H9 (cell line): Measurements from ENCODE around the gene GHITM. TPM values are rescaled to one million over a fixed set of nuclear protein-coding genes. Genes with fewer than 3 reads are reported as not detected.

Source experiments
- DNase-seq: peaks from one replicate; pipeline ENCODE4 v3.0.0-alpha.2; 2017
- H2AFZ ChIP-seq: one replicate; pipeline ENCODE4 v1.6.1; 2013; ENCODE audit warnings: mild to moderate bottlenecking, low read length, control low read depth, moderate library complexity
- H2AK5ac ChIP-seq: 2 replicates; pipeline ENCODE4 v1.6.1; 2013; ENCODE audit warnings: low read length, control low read depth, mixed read lengths; ENCODE audit not compliant: insufficient read length
- H2BK120ac ChIP-seq: one replicate; pipeline ENCODE4 v1.6.1; 2013; ENCODE audit warnings: low read depth, mild to moderate bottlenecking, low read length, control low read depth, inconsistent platforms; ENCODE audit not compliant: poor library complexity, severe bottlenecking
- H2BK12ac ChIP-seq: 2 replicates; pipeline ENCODE4 v1.6.1; 2013; ENCODE audit warnings: low read length, control low read depth, mixed read lengths, low read depth; ENCODE audit not compliant: insufficient read length
- H2BK15ac ChIP-seq: 2 replicates; pipeline ENCODE4 v1.6.1; 2013; ENCODE audit warnings: low read depth, low read length, control low read depth
- H2BK20ac ChIP-seq: one replicate; pipeline ENCODE4 v1.6.1; 2013; ENCODE audit warnings: low read depth, mild to moderate bottlenecking, low read length, control low read depth, inconsistent platforms; ENCODE audit not compliant: poor library complexity, severe bottlenecking
- H2BK5ac ChIP-seq: 2 replicates; pipeline ENCODE4 v1.6.1; 2013; ENCODE audit warnings: low read length, control low read depth, mixed read lengths; ENCODE audit not compliant: insufficient read length
- H3K14ac ChIP-seq: 2 replicates; pipeline ENCODE4 v1.6.1; 2013; ENCODE audit warnings: low read length, control low read depth; ENCODE audit not compliant: insufficient read depth
- H3K18ac ChIP-seq: 2 replicates; pipeline ENCODE4 v1.6.1; 2013; ENCODE audit warnings: low read depth, mild to moderate bottlenecking, mixed read lengths, low read length, control low read depth; ENCODE audit not compliant: insufficient read length
- H3K23ac ChIP-seq: 2 replicates; pipeline ENCODE4 v1.6.1; 2013; ENCODE audit warnings: low read length, control low read depth, mixed read lengths, low read depth; ENCODE audit not compliant: insufficient read length
- H3K23me2 ChIP-seq: 2 replicates; pipeline ENCODE4 v1.6.1; 2013; ENCODE audit warnings: low read depth, mild to moderate bottlenecking, mixed read lengths, low read length, control low read depth; ENCODE audit not compliant: insufficient read length, poor library complexity, severe bottlenecking
- H3K27ac ChIP-seq: 2 replicates; pipeline ENCODE4 v1.5.1; 2013; ENCODE audit warnings: low read length, control low read depth, mixed read lengths, low read depth; ENCODE audit not compliant: insufficient read length
- H3K27me3 ChIP-seq: 2 replicates; pipeline ENCODE4 v1.6.1; 2013; ENCODE audit warnings: low read length, control low read depth, inconsistent platforms; ENCODE audit not compliant: insufficient read depth
- H3K4ac ChIP-seq: 2 replicates; pipeline ENCODE4 v1.6.1; 2013; ENCODE audit warnings: low read depth, mild to moderate bottlenecking, control low read depth, inconsistent platforms, low read length, moderate library complexity
- H3K4me1 ChIP-seq: 2 replicates; pipeline ENCODE4 v1.6.1; 2013; ENCODE audit warnings: low read length, control low read depth, inconsistent platforms; ENCODE audit not compliant: insufficient read depth
- H3K4me2 ChIP-seq: 2 replicates; pipeline ENCODE4 v1.6.1; 2013; ENCODE audit warnings: low read length, control low read depth, mixed read lengths; ENCODE audit not compliant: insufficient read length, insufficient read depth
- H3K56ac ChIP-seq: 2 replicates; pipeline ENCODE4 v1.6.1; 2013; ENCODE audit warnings: low read depth, mild to moderate bottlenecking, mixed read lengths, low read length, control low read depth; ENCODE audit not compliant: insufficient read length
- H3K79me1 ChIP-seq: 2 replicates; pipeline ENCODE4 v1.6.1; 2013; ENCODE audit warnings: low read depth, mild to moderate bottlenecking, moderate library complexity, low read length, control low read depth, inconsistent platforms; ENCODE audit not compliant: insufficient read depth, poor library complexity, severe bottlenecking
- H3K79me2 ChIP-seq: 2 replicates; pipeline ENCODE4 v1.6.1; 2013; ENCODE audit warnings: low read length, control low read depth, inconsistent platforms; ENCODE audit not compliant: insufficient read depth
- H3K9ac ChIP-seq: 2 replicates; pipeline ENCODE4 v1.6.1; 2013; ENCODE audit warnings: low read length, control low read depth, mixed read lengths; ENCODE audit not compliant: insufficient read length; ENCODE audit errors: extremely low read depth
- H3K9me3 ChIP-seq: one replicate; pipeline ENCODE4 v1.6.1; 2013; ENCODE audit warnings: low read depth, low read length, inconsistent platforms; ENCODE audit not compliant: control insufficient read depth
- H3T11ph ChIP-seq: one replicate; pipeline ENCODE4 v1.6.1; 2013; ENCODE audit warnings: mild to moderate bottlenecking, low read length, control low read depth, inconsistent platforms
- H4K20me1 ChIP-seq: one replicate; pipeline ENCODE4 v1.6.1; 2013; ENCODE audit not compliant: control insufficient read depth, insufficient read length, insufficient read depth
- H4K5ac ChIP-seq: 2 replicates; pipeline ENCODE4 v1.6.1; 2013; ENCODE audit warnings: low read depth, mild to moderate bottlenecking, mixed read lengths, low read length, control low read depth; ENCODE audit not compliant: insufficient read length
- H4K8ac ChIP-seq: replicated peaks from 2 replicates; pipeline ENCODE4 v1.6.1; 2013; ENCODE audit warnings: low read length, control low read depth, mixed read lengths, low read depth; ENCODE audit not compliant: insufficient read length
- H4K91ac ChIP-seq: 2 replicates; pipeline ENCODE4 v1.6.1; 2013; ENCODE audit warnings: low read depth, mild to moderate bottlenecking, moderate library complexity, mixed read lengths, low read length, control low read depth; ENCODE audit not compliant: insufficient read length
- H3K27ac Mint-ChIP-seq, 3 experiments: 2 replicates in 2 of 3; 3 replicates in 1 of 3; pipeline ENCODE4 v1.8.0; 2020 to 2021; ENCODE audit warnings: mixed read lengths in 3 of 3, mild to moderate bottlenecking in 1 of 3, moderate library complexity in 1 of 3
- H3K27me3 Mint-ChIP-seq: 2 replicates; pipeline ENCODE4 v1.8.0; 2021; ENCODE audit warnings: low read depth, mild to moderate bottlenecking, moderate library complexity, mixed read lengths
- H3K36me3 Mint-ChIP-seq, 3 experiments: 2 replicates in 2 of 3; 3 replicates in 1 of 3; pipeline ENCODE4 v1.8.0; 2020 to 2021; ENCODE audit warnings: low read depth in 3 of 3, mixed read lengths in 3 of 3; ENCODE audit not compliant: insufficient read depth in 1 of 3
- H3K4me1 Mint-ChIP-seq, 2 experiments: 2 replicates each; pipeline ENCODE4 v1.8.0; 2020; ENCODE audit warnings: mixed read lengths in 2 of 2
- H3K4me3 Mint-ChIP-seq, 2 experiments: 2 replicates in 1 of 2; 3 replicates in 1 of 2; pipeline ENCODE4 v1.8.0; 2020 to 2021; ENCODE audit warnings: mild to moderate bottlenecking in 2 of 2, mixed read lengths in 2 of 2, moderate library complexity in 1 of 2
- H3K9me3 Mint-ChIP-seq, 2 experiments: 2 replicates in 1 of 2; 3 replicates in 1 of 2; pipeline ENCODE4 v1.8.0; 2020; ENCODE audit warnings: mild to moderate bottlenecking in 2 of 2, mixed read lengths in 2 of 2, moderate library complexity in 1 of 2
- WGBS: extraction: QIAGEN DNeasy Blood & Tissue Kit; methylation state at CpG from one replicate; pipeline ENCODE4 v1.1.7; 2013; ENCODE audit warnings: missing lambda C conversion rate, low lambda C conversion rate, mixed read lengths; ENCODE audit not compliant: insufficient read length; ENCODE audit errors: extremely low coverage; 5-methylcytosine and 5-hydroxymethylcytosine counted together
- total RNA-seq: library from RNA; stranded (reverse); gene quantifications from 2 replicates; pipeline ENCODE4 v1.2.1, GENCODE V29; 2021
- TF ChIP-seq, protein P1 (sequence below): fragments of 200-600 bp; sonication (generic); conservative IDR thresholded peaks from 3 replicates; pipeline ENCODE4 v1.8.0; 2021; ENCODE audit warnings: antibody characterized with exemption, mild to moderate bottlenecking

Gene GHITM
- total RNA-seq, 1 experiment from 2014 or later = 95.6 TPM

GRCh38 chr10:84190621-84191020, 51.3 kb downstream of the GHITM start:
- H3K4ac ChIP-seq = no peak overlapping the region
- H3K27me3 Mint-ChIP-seq = peaks cover 50% of the 10 kb centered on the region
- H3K79me2 ChIP-seq = no peaks in the 10 kb centered on the region
- TF ChIP-seq, protein P1, sequence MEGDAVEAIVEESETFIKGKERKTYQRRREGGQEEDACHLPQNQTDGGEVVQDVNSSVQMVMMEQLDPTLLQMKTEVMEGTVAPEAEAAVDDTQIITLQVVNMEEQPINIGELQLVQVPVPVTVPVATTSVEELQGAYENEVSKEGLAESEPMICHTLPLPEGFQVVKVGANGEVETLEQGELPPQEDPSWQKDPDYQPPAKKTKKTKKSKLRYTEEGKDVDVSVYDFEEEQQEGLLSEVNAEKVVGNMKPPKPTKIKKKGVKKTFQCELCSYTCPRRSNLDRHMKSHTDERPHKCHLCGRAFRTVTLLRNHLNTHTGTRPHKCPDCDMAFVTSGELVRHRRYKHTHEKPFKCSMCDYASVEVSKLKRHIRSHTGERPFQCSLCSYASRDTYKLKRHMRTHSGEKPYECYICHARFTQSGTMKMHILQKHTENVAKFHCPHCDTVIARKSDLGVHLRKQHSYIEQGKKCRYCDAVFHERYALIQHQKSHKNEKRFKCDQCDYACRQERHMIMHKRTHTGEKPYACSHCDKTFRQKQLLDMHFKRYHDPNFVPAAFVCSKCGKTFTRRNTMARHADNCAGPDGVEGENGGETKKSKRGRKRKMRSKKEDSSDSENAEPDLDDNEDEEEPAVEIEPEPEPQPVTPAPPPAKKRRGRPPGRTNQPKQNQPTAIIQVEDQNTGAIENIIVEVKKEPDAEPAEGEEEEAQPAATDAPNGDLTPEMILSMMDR = no peak
- H3K4me2 ChIP-seq = no peak overlapping the region
- H4K8ac ChIP-seq = no peak overlapping the region
- H3K27ac ChIP-seq = no peak overlapping the region
- no peaks in the 10 kb centered on the region; the same call in 1 of the 2 replicates for H3K4me1 ChIP-seq
- no peak overlapping the region for H3K23ac ChIP-seq
- no peak overlapping the region for H2AFZ ChIP-seq
- H2AK5ac ChIP-seq = no peak overlapping the region
- H3K23me2 ChIP-seq = peaks cover 12% of the 10 kb centered on the region
- H3K14ac ChIP-seq = no peak overlapping the region
- no CpG with 5 or more reads among the region's 3 CpGs for WGBS
- H3K27ac Mint-ChIP-seq = no peak overlapping the region
- no peak overlapping the region for H3K18ac ChIP-seq
- H2BK20ac ChIP-seq = no peak overlapping the region
- no peak overlapping the region for H3K4me3 Mint-ChIP-seq
- H4K91ac ChIP-seq = no peak overlapping the region
- H4K20me1 ChIP-seq = no peaks in the 10 kb centered on the region
- no peak overlapping the region for H2BK120ac ChIP-seq
- no peak overlapping the region for H2BK5ac ChIP-seq
- DNase-seq = no peak
- H4K5ac ChIP-seq = no peak overlapping the region
- H3K79me1 ChIP-seq = no peaks in the 10 kb centered on the region
- no peaks in the 10 kb centered on the region for H3K9me3 ChIP-seq
- H3K9ac ChIP-seq = no peak overlapping the region
- no peak overlapping the region for H3K56ac ChIP-seq
- no peaks in the 10 kb centered on the region for H3K36me3 Mint-ChIP-seq
- H3K9me3 Mint-ChIP-seq = no peaks in the 10 kb centered on the region; a peak in 1 of 5 replicates
- no peak overlapping the region for H3T11ph ChIP-seq
- H2BK12ac ChIP-seq = no peak overlapping the region
- H2BK15ac ChIP-seq = no peak overlapping the region
- H3K27me3 ChIP-seq = peaks cover 16% of the 10 kb centered on the region
- H3K4me1 Mint-ChIP-seq = peaks cover 4 to 5% of the 10 kb centered on the region in 2 experiments; a peak in 2 of 4 replicates
